Stimulated activated CD4-positive, alpha-beta T cell treated with anti-CD3 and anti-CD28 coated beads, Interleukin-12 subunit alpha, Interleukin-12 subunit beta, amount 100 ng/mL, for 24 hours (primary cell): ENCODE results near the gene TEX44.
A peak's percentile ranks its signal among the peaks of the same experiment; 100 is the strongest.
"Not testable (repeated sequence)": the region's sequence is repeated elsewhere in the genome, so short reads cannot be mapped to it uniquely, and the experiment has no call there.

Experiments
- DNase-seq, 2 experiments: peaks; one replicate each; pipeline ENCODE4 v3.0.0-alpha.2; 2020; ENCODE audit warnings: low read depth in 2 of 2

Gene TEX44

GRCh38 chr2:231592636-231593145 lies at the start of gene TEX44:
TSS of gene TEX44 (plus strand) at chr2:231592864. CDS start at chr2:231592952, 88 bp downstream.
- DNase-seq = no peak

GRCh38 chr2:231545105-231545902 lies 47.4 kb upstream of the TEX44 start:
- peak in 1 of 2 experiments; percentile 49 for DNase-seq

- no peak for DNase-seq
Measured at GRCh38 chr2:231546014-231546715, 46.5 kb upstream of the TEX44 start.

GRCh38 chr2:231547315-231548110 lies 45.2 kb upstream of the TEX44 start:
- DNase-seq = no peak

- DNase-seq = no peak
Measured at GRCh38 chr2:231548752-231549151, 43.9 kb upstream of the TEX44 start.

- no peak for DNase-seq
Measured at GRCh38 chr2:231549446-231550239, 43.0 kb upstream of the TEX44 start.

GRCh38 chr2:231552752-231553151 lies 39.9 kb upstream of the TEX44 start:
- DNase-seq = no peak

GRCh38 chr2:231554327-231554726 lies 38.3 kb upstream of the TEX44 start:
- no peak for DNase-seq

GRCh38 chr2:231554748-231555545 lies 37.7 kb upstream of the TEX44 start:
- no peak for DNase-seq

- not testable (repeated sequence) for DNase-seq
Measured at GRCh38 chr2:231556496-231556895, 36.2 kb upstream of the TEX44 start.

GRCh38 chr2:231556981-231557380 lies 35.7 kb upstream of the TEX44 start:
- DNase-seq = no peak

- DNase-seq = peak in 1 of 2 experiments; percentile 20
Measured at GRCh38 chr2:231557571-231558217, 35.0 kb upstream of the TEX44 start.

GRCh38 chr2:231563378-231563961 lies 29.2 kb upstream of the TEX44 start:
- peak in 1 of 2 experiments; percentile 48 for DNase-seq

GRCh38 chr2:231565887-231566594 lies 26.6 kb upstream of the TEX44 start:
- no peak for DNase-seq

GRCh38 chr2:231567159-231567558 lies 25.5 kb upstream of the TEX44 start:
- no peak for DNase-seq

GRCh38 chr2:231568098-231568784 lies 24.4 kb upstream of the TEX44 start:
- no peak for DNase-seq

- no peak for DNase-seq
Measured at GRCh38 chr2:231568785-231569435, 23.8 kb upstream of the TEX44 start.

GRCh38 chr2:231570915-231571314 lies 21.7 kb upstream of the TEX44 start:
- not testable (repeated sequence) for DNase-seq
